K562 (cell line): Measurements from ENCODE around the gene DGCR8. TPM values are rescaled to one million over a fixed set of nuclear protein-coding genes. Genes with fewer than 3 reads are reported as not detected.

Source experiments
- CEBPB ChIP-seq: fragments of 450-650 bp; IDR thresholded peaks from 2 replicates; pipeline ENCODE4 v1.6.1; 2016; ENCODE audit warnings: missing genetic modification characterization, missing compliant biosample characterization
- CREB3 ChIP-seq: fragments of 450-650 bp; conservative IDR thresholded peaks from 2 replicates; pipeline ENCODE4 v1.6.1; 2016; ENCODE audit warnings: missing genetic modification characterization, low read depth, mild to moderate bottlenecking, missing compliant biosample characterization, moderate library complexity
- DPF2 ChIP-seq: fragments of 450-650 bp; IDR thresholded peaks from 2 replicates; pipeline ENCODE4 v1.6.1; 2016
- NR2C1 ChIP-seq, 2 experiments: fragments of 450-650 bp; IDR thresholded peaks; 2 replicates each; pipeline ENCODE4 v1.6.1; 2017; ENCODE audit warnings: mild to moderate bottlenecking in 2 of 2, antibody characterized with exemption in 1 of 2, inconsistent platforms in 1 of 2, missing compliant biosample characterization in 1 of 2, missing genetic modification characterization in 1 of 2
- PHF21A ChIP-seq: fragments of 450-650 bp; IDR thresholded peaks from 2 replicates; pipeline ENCODE4 v1.6.1; 2017; ENCODE audit warnings: low read depth, borderline replicate concordance
- SIX5 ChIP-seq, 2 experiments: IDR thresholded peaks; 2 replicates each; pipeline ENCODE4 v1.6.1; 2011; ENCODE audit warnings: low read length in 2 of 2, borderline replicate concordance in 1 of 2, low read depth in 1 of 2, mild to moderate bottlenecking in 1 of 2, moderate library complexity in 1 of 2; ENCODE audit not compliant: insufficient read depth in 1 of 2
- SRSF7 ChIP-seq: fragments of 200-400 bp; formaldehyde crosslinking; optimal IDR thresholded peaks from 2 replicates; pipeline ENCODE3; 2017; ENCODE audit warnings: mild to moderate bottlenecking, low read depth, low read length
- TCF3 ChIP-seq: sonication (generic); formaldehyde crosslinking; IDR thresholded peaks from 2 replicates; pipeline ENCODE4 v1.4.0; 2020; ENCODE audit warnings: mild to moderate bottlenecking, missing genetic modification reagents
- THAP12 ChIP-seq: fragments of 250-450 bp; sonication (Bioruptor Pico); IDR thresholded peaks from 2 replicates; pipeline ENCODE4 v1.9.0; 2021; ENCODE audit warnings: mild to moderate bottlenecking, inconsistent platforms
- TSHZ1 ChIP-seq: fragments of 250-450 bp; sonication (Bioruptor Pico); IDR thresholded peaks from 2 replicates; pipeline ENCODE4 v1.4.0; 2020; ENCODE audit warnings: mild to moderate bottlenecking, moderate library complexity
- ZNF318 ChIP-seq, 2 experiments: fragments of 450-650 bp; IDR thresholded peaks; 2 replicates each; pipeline ENCODE4 v1.6.1; 2016; ENCODE audit warnings: mild to moderate bottlenecking in 2 of 2, borderline replicate concordance in 1 of 2, low read depth in 1 of 2, moderate library complexity in 1 of 2
- ZNF444 ChIP-seq: fragments of 250-450 bp; sonication (Bioruptor Pico); IDR thresholded peaks from 2 replicates; pipeline ENCODE4 v1.4.0; 2020; ENCODE audit warnings: mild to moderate bottlenecking, moderate library complexity
- polyA plus RNA-seq, 8 experiments: library from polyadenylated mRNA; depleted of rRNA in 4 of 8; stranded (reverse) in 5 of 8; unstranded in 3 of 8; fragments of >200 nt; fragmentation: Nextera tagmentation in 2 of 8; fragmentation: Illumina TruSeq in 1 of 8; extraction: Ambion mirVana in 2 of 8; extraction: Trizol in 1 of 8; gene quantifications; 2 replicates each; pipeline versions ENCODE4 v1.2.1 to v1.2.3, GENCODE V29; 2011 to 2014; ENCODE audit warnings: inconsistent platforms in 1 of 8, missing spikeins in 1 of 8
- total RNA-seq, 7 experiments: library from RNA; depleted of rRNA in 6 of 7; stranded (reverse); fragments of >200 nt in 6 of 7; fragmentation: Illumina TruSeq in 2 of 7; extraction: Trizol in 2 of 7; gene quantifications; 2 replicates each; pipeline versions ENCODE4 v1.2.1 to v1.2.3, GENCODE V29; 2011 to 2021; ENCODE audit warnings: low replicate concordance in 1 of 7

The DGCR8 gene
- total and polyA plus RNA-seq, 9 of the 15 experiments (the other 6 are each of a cell fraction or from before 2014, with no cell fraction given) = 5.9 to 144 (median 80.1) TPM

GRCh38 chr22:20071524-20071972 lies 8.5 kb upstream of the DGCR8 start (continued):
- TF ChIP-seq CREB3 (tag) (no peak; the same call in 1 of the 2 replicates), THAP12 (CRISPR knock-in tag) (no peak), ZNF444 (CRISPR knock-in tag) (0 out of 2 replicates have a peak, but pooled peaks have one; percentile 52), NR2C1 (IDR thresholded peaks at IDR 0.05) (no peak), NR2C1 (tag; IDR thresholded peaks at IDR 0.05) (peak; percentile 75; the same call in 1 of the 2 replicates), TCF3 (CRISPR knock-in tag) (no peak), CEBPB (no peak), SRSF7 (no peak), ZNF318 (IDR thresholded peaks at IDR 0.05; ENCODE audit: borderline replicate concordance in 1 of 2, low read depth in 1 of 2) (no peak), TSHZ1 (CRISPR knock-in tag) (no peak), PHF21A (no peak), DPF2 (no peak), SIX5 (IDR thresholded peaks at IDR 0.05; ENCODE audit: borderline replicate concordance in 1 of 2, insufficient read depth in 1 of 2, low read depth in 1 of 2, low read length in 2 of 2) (no peak)
